ENCODE data around the gene ALDH3B1.
"Not testable (repeated sequence)": the region's sequence is repeated elsewhere in the genome, so short reads cannot be mapped to it uniquely, and the experiment has no call there.

DNA sequence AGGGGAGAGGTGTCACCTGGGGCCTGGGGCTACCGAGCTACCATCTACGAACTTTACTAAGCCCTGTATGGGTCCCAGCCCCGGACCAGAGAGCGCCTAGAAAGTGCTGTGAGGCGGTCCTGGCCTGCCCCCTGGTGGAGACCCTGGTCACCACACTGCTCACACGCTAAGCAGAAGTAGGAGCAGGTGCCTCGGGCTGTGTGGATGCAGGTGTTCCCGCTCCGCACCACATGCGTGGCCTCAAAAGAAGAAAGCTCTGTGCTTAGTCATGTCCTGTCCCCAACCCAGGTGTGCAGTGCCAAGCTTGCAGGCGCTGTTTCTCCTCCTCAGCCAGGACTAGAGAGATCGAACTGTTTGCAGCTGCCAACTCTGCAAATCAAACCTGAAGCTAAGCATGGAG is 16.3 kb upstream of the ALDH3B1 start:
- TF ChIP-seq, protein P1, sequence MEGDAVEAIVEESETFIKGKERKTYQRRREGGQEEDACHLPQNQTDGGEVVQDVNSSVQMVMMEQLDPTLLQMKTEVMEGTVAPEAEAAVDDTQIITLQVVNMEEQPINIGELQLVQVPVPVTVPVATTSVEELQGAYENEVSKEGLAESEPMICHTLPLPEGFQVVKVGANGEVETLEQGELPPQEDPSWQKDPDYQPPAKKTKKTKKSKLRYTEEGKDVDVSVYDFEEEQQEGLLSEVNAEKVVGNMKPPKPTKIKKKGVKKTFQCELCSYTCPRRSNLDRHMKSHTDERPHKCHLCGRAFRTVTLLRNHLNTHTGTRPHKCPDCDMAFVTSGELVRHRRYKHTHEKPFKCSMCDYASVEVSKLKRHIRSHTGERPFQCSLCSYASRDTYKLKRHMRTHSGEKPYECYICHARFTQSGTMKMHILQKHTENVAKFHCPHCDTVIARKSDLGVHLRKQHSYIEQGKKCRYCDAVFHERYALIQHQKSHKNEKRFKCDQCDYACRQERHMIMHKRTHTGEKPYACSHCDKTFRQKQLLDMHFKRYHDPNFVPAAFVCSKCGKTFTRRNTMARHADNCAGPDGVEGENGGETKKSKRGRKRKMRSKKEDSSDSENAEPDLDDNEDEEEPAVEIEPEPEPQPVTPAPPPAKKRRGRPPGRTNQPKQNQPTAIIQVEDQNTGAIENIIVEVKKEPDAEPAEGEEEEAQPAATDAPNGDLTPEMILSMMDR (IDR thresholded peaks at IDR 0.05): not testable (repeated sequence)
- not testable (repeated sequence) for TF ChIP-seq POLR2AphosphoS5, TCF7L2 (IDR thresholded peaks at IDR 0.05; ENCODE audit: low read depth, low read length)
- TF ChIP-seq, protein P2, sequence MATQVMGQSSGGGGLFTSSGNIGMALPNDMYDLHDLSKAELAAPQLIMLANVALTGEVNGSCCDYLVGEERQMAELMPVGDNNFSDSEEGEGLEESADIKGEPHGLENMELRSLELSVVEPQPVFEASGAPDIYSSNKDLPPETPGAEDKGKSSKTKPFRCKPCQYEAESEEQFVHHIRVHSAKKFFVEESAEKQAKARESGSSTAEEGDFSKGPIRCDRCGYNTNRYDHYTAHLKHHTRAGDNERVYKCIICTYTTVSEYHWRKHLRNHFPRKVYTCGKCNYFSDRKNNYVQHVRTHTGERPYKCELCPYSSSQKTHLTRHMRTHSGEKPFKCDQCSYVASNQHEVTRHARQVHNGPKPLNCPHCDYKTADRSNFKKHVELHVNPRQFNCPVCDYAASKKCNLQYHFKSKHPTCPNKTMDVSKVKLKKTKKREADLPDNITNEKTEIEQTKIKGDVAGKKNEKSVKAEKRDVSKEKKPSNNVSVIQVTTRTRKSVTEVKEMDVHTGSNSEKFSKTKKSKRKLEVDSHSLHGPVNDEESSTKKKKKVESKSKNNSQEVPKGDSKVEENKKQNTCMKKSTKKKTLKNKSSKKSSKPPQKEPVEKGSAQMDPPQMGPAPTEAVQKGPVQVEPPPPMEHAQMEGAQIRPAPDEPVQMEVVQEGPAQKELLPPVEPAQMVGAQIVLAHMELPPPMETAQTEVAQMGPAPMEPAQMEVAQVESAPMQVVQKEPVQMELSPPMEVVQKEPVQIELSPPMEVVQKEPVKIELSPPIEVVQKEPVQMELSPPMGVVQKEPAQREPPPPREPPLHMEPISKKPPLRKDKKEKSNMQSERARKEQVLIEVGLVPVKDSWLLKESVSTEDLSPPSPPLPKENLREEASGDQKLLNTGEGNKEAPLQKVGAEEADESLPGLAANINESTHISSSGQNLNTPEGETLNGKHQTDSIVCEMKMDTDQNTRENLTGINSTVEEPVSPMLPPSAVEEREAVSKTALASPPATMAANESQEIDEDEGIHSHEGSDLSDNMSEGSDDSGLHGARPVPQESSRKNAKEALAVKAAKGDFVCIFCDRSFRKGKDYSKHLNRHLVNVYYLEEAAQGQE (IDR thresholded peaks at IDR 0.05; ENCODE audit: insufficient read depth in 1 of 2, low read depth in 2 of 2, low read length in 1 of 2): not testable (repeated sequence)

All from Panc1 (cell line).